Tibial nerve (tissue), 4 donors: ENCODE measurements around the gene RUFY4. TPM values are rescaled to one million over a fixed set of nuclear protein-coding genes. Genes with fewer than 3 reads are reported as not detected.

Experiments
- DNase-seq, 2 donors: peaks; one replicate each; pipeline ENCODE4 v3.0.0-alpha.2; 2019; ENCODE audit warnings: low spot score in 2 of 2
- H3K27ac ChIP-seq, 4 donors: fragments of 200-600 bp; sonication (generic) in 3 of 4; one replicate each; pipeline ENCODE4 v1.5.1; 2017 to 2019; ENCODE audit warnings: mild to moderate bottlenecking in 1 of 4
- H3K27me3 ChIP-seq, 2 donors: fragments of 200-600 bp; sonication (generic) in 1 of 2; one replicate each; pipeline versions ENCODE4 v1.5.1 to v1.6.0; 2017 to 2019
- H3K36me3 ChIP-seq, 3 donors: fragments of 200-600 bp; sonication (generic); one replicate each; pipeline ENCODE4 v1.5.1; 2018 to 2019
- H3K4me1 ChIP-seq, 4 donors: fragments of 200-600 bp; sonication (generic) in 3 of 4; one replicate each; pipeline ENCODE4 v1.5.1; 2017 to 2019
- H3K4me3 ChIP-seq, 4 donors: fragments of 200-600 bp; sonication (generic) in 3 of 4; one replicate each; pipeline ENCODE4 v1.5.1; 2017 to 2019; ENCODE audit warnings: mild to moderate bottlenecking in 1 of 4, moderate library complexity in 1 of 4
- H3K9me3 ChIP-seq, 4 donors: fragments of 200-600 bp; sonication (generic) in 3 of 4; one replicate each; pipeline ENCODE4 v1.5.1; 2017 to 2019
- EP300 ChIP-seq, 2 donors: sonication (generic); formaldehyde crosslinking; IDR thresholded peaks; one replicate each; pipeline ENCODE4 v1.6.1; 2017; ENCODE audit warnings: antibody characterized with exemption in 2 of 2, mild to moderate bottlenecking in 1 of 2
- POLR2A ChIP-seq, 2 donors: fragments of 450-650 bp; IDR thresholded peaks; one replicate each; pipeline ENCODE4 v1.6.1; 2017; ENCODE audit warnings: antibody characterized with exemption in 2 of 2, mild to moderate bottlenecking in 2 of 2, moderate library complexity in 2 of 2
- WGBS, 2 donors: methylation state at CpG; one replicate each; pipeline ENCODE4 v1.1.5; 2018; 5-methylcytosine and 5-hydroxymethylcytosine counted together
- total RNA-seq, 4 donors: library from RNA; depleted of rRNA; stranded (reverse); fragments of >200 nt; gene quantifications; one replicate each; pipeline ENCODE4 v1.1.0, GENCODE V29; 2016
- TF ChIP-seq, protein P1 (sequence below), 5 experiments: fragments of 200-600 bp in 3 of 5; fragments of 450-650 bp in 2 of 5; sonication (generic) in 3 of 5; IDR thresholded peaks; one replicate each; pipeline ENCODE4 v1.5.1; 2016 to 2019; ENCODE audit warnings: antibody characterized with exemption in 5 of 5, mild to moderate bottlenecking in 3 of 5, moderate library complexity in 2 of 5

RUFY4 gene
- total RNA-seq, 4 donors from 2014 or later: not detected

- no peaks in the 10 kb centered on the region for H3K36me3 ChIP-seq
- 80 to 84% methylated on average over 3 of the region's 3 CpGs for WGBS, 2 donors
- no peak for DNase-seq
- peaks cover 0 to 13% (median 0%) of the 10 kb centered on the region in 4 donors for H3K4me1 ChIP-seq
- no peak overlapping the region for H3K27ac ChIP-seq
- TF ChIP-seq POLR2A (IDR thresholded peaks at IDR 0.05) (no peak), EP300 (IDR thresholded peaks at IDR 0.05) (no peak)
- TF ChIP-seq, protein P1, sequence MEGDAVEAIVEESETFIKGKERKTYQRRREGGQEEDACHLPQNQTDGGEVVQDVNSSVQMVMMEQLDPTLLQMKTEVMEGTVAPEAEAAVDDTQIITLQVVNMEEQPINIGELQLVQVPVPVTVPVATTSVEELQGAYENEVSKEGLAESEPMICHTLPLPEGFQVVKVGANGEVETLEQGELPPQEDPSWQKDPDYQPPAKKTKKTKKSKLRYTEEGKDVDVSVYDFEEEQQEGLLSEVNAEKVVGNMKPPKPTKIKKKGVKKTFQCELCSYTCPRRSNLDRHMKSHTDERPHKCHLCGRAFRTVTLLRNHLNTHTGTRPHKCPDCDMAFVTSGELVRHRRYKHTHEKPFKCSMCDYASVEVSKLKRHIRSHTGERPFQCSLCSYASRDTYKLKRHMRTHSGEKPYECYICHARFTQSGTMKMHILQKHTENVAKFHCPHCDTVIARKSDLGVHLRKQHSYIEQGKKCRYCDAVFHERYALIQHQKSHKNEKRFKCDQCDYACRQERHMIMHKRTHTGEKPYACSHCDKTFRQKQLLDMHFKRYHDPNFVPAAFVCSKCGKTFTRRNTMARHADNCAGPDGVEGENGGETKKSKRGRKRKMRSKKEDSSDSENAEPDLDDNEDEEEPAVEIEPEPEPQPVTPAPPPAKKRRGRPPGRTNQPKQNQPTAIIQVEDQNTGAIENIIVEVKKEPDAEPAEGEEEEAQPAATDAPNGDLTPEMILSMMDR (IDR thresholded peaks at IDR 0.05): no peak
- no peak overlapping the region for H3K4me3 ChIP-seq
- no peaks in the 10 kb centered on the region for H3K27me3 ChIP-seq
- H3K9me3 ChIP-seq: peaks cover 0 to 3% (median 0%) of the 10 kb centered on the region in 4 donors
Observed at GRCh38 chr2:218127929-218128455, 58.9 kb downstream of the RUFY4 start.

DNA sequence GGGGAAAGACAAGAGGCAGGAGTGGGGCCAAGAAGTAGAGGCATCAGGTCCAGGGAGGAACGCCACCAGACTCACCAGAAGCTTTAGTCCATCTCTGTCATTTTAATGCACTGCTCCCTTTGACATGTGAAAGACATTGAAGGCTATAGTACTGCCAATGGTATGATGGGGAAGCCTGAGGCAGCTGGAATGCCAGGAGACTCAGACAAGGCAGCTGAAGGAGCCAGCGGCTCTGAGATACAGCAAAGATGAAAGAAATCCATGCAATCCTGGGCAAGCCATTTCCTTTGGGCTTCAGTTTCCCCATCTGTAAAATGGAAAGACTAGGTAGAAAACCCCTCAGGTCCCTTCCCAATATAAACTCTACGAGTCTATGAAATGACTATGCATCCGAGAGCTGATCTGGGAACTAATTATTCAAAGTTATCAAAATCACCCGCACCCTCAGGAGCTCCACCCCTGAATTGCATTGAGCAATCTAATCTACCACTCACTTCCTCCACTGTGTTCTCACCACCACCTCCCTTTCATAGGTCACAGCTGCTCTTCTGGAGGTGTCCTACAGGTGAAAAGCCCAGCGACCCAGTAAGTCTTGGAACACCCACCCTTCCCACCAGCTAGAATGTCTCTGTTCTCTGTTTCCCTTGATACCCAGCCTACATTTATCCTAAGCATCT is 59.9 kb downstream of the RUFY4 start:
- WGBS, 2 donors: 83 to 84% methylated on average over 6 of the region's 6 CpGs
- no peak for DNase-seq
- Histone ChIP-seq H3K27me3 (no peaks in the 10 kb centered on the region), H3K36me3 (no peaks in the 10 kb centered on the region), H3K4me3 (no peak overlapping the region), H3K27ac (no peak overlapping the region), H3K4me1 (peaks cover 0 to 13% (median 0%) of the 10 kb centered on the region in 4 donors), H3K9me3 (no peaks in the 10 kb centered on the region)
- TF ChIP-seq, protein P1 (IDR thresholded peaks at IDR 0.05): no peak
- no peak for TF ChIP-seq POLR2A (IDR thresholded peaks at IDR 0.05)
- TF ChIP-seq EP300 (IDR thresholded peaks at IDR 0.05): no peak

DNA sequence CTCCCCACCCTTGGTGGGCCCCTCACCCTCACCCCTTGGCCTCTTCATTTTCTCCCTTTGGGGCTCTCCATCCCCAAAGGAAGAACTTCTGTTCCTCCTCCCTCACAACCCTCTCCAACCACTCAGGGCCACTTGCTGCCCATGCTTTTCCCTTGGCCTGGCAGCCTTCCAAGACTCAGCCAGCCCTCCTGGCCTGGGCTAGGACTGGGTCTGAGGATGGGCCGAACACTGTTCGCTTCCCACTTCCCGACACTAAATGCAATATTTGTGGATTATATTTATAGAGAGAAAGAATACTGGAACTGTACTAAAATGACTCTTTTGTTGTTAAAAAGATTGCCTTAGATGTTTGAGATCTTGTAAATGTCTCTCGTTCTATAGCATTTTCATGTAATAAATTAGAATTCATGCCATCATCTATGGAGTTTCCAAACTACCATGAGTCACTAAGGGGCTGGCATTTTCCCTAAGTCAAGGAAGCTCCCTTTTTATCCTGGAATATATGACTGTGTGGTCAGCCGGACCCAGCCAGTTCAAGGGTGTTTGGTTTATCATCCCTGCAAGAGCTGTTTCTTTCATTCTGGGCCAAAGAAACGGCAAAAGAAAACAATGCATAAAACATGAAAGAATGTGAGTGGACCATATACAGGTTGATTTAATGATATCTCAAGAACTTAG is 60.5 kb downstream of the RUFY4 start:
- 52 to 58% methylated on average over 6 of the region's 6 CpGs for WGBS, 2 donors
- DNase-seq: no peak
- Histone ChIP-seq H3K36me3 (no peaks in the 10 kb centered on the region), H3K4me3 (no peak overlapping the region), H3K4me1 (peaks cover 0 to 13% (median 0%) of the 10 kb centered on the region in 4 donors), H3K27me3 (no peaks in the 10 kb centered on the region), H3K27ac (no peak overlapping the region), H3K9me3 (no peaks in the 10 kb centered on the region)
- TF ChIP-seq POLR2A (IDR thresholded peaks at IDR 0.05) (no peak), EP300 (IDR thresholded peaks at IDR 0.05) (no peak)
- TF ChIP-seq, protein P1 (IDR thresholded peaks at IDR 0.05): no peak

DNA sequence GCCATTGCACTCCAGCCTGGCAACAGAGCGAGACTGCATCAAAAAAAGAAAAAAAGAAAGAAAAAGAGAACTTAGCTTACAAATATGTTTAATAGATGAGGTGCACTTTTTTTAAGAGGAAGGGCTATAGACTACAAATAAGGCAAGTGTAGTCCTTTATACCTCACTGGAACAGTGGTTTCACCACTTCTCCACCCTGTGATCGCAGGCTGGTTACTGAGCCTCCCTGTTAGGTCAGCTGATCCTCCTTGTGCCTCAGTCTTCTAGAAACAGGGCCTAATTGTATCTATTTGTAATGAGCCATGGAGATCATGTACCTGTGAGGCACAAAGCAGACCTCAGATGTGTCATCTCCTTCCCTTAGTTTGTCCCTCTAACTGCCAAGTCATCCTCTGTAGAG is 61.3 kb downstream of the RUFY4 start:
- WGBS, 2 donors: 82 to 95% methylated on average over 2 of the region's 2 CpGs
- no peak for DNase-seq

More for the DNA sequence above, 61.3 kb downstream of the RUFY4 start:
- peaks cover 0 to 5% (median 0%) of the 10 kb centered on the region in 4 donors for H3K4me1 ChIP-seq
- no peak for TF ChIP-seq POLR2A (IDR thresholded peaks at IDR 0.05)
- TF ChIP-seq, protein P1 (IDR thresholded peaks at IDR 0.05): no peak
- H3K9me3 ChIP-seq: no peaks in the 10 kb centered on the region
- H3K27ac ChIP-seq: no peak overlapping the region
- no peaks in the 10 kb centered on the region for H3K36me3 ChIP-seq
- no peaks in the 10 kb centered on the region for H3K27me3 ChIP-seq
- H3K4me3 ChIP-seq: no peak overlapping the region
